Stimulated activated CD8-positive, alpha-beta memory T cell treated with anti-CD3 and anti-CD28 coated beads, Interleukin-15, amount 100 ng/mL, for 48 hours (primary cell): ENCODE measurements around the gene HOXD4.

ENCODE experiments used
- DNase-seq, 2 donors: peaks; one replicate each; pipeline ENCODE4 v3.0.0-alpha.2; 2020; ENCODE audit warnings: low read depth in 2 of 2

HOXD4 gene

DNA sequence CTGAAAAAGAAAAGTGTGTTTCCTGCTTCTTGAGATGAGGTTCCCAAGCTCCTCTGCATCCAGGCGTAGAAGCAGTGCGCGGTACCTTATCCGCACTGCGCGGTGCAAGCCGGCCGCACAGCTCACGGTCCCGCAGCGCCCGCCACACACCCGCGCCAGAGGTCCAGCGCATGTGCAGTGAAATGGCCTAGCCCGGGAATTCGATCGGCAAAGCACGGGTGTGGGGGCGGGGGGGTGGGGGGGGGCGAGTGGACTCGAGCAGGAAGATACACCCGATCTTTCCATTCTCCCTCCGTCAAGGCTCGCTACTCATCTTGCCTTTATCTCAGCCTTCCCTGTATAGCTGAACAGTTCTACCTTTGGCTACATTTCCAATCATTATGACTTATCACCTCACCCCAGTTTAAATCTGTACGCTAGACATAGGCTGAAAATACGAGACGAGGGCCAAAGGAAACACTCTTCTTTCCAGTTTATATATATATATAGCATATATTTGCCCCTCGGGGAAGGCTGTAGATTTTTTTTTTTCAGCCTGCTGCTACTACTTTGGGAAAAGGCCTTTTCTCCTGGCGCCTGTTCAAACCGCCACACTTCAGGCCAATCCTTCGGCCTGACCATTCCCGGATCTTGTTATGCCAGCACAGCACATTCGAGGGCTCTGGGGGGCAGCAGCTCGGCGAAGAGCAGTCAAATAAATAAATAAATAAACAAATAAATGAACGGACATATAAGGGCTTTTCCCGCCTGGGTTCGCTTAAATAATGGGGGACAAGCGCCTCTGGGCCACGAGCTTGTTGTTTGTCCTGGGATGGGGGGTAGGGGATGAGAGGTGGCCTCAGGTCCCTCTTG lies 11.5 kb upstream of the HOXD4 start:
- no peak for DNase-seq

DNA sequence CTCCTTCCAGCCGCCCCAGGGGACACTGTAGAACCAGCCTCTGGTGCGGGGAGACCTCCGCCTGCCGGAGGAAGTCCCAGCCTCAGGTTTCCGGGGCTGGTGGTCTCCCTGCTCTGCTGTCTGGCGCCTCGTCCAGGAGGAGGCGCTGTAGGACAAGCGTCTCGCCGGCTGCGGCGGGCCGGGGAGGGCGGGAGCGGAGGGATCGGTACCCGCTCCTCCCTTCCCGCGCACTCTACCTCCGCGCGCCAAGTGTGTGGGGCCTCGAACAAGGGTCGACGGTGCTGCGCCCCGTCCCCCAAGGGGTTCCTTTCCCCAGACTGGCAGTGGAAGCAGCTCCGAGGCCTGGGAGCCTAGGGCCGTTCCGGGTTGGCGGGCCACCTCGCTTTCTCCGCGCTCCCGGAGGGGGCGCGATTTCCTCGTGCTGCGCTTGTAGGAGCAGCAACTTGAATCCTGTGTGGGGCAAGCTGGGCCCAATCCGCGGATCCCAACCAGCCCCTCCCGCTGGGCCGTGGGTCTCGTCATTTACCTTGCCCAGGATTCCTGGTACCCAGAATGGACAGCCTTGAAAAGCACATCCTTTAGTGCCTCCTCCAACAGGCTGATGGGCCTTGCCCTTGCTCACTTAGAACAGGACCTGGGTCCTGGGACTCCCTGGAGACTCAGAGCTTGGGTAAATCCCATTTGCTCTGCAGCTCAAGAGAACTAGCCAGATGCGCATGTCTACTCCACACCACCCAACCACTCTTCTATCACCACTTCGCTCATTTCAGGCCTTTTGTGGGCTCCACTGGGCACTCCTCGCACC lies 10.6 kb upstream of the HOXD4 start:
- peak; percentile 56 for DNase-seq

DNA sequence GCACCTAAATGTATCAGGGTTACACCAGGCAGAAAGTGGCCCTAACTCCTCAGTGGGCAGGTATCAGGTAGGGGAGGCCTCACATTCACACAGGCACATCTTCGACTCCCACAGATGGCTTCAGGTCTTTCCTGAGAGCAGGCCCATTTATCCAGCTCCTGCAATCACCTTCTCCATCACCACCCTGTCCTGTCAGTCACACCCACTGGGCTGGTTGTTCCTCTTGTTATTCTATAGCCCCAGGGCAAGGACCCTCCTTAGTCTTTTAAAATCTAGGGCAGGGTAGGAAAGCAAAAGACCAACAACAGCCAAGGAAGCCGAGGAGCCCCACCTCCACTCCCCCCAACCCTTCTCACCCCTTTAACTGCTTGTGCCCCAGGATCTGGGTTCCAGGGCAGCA lies 9.1 kb upstream of the HOXD4 start:
- no peak for DNase-seq

DNA sequence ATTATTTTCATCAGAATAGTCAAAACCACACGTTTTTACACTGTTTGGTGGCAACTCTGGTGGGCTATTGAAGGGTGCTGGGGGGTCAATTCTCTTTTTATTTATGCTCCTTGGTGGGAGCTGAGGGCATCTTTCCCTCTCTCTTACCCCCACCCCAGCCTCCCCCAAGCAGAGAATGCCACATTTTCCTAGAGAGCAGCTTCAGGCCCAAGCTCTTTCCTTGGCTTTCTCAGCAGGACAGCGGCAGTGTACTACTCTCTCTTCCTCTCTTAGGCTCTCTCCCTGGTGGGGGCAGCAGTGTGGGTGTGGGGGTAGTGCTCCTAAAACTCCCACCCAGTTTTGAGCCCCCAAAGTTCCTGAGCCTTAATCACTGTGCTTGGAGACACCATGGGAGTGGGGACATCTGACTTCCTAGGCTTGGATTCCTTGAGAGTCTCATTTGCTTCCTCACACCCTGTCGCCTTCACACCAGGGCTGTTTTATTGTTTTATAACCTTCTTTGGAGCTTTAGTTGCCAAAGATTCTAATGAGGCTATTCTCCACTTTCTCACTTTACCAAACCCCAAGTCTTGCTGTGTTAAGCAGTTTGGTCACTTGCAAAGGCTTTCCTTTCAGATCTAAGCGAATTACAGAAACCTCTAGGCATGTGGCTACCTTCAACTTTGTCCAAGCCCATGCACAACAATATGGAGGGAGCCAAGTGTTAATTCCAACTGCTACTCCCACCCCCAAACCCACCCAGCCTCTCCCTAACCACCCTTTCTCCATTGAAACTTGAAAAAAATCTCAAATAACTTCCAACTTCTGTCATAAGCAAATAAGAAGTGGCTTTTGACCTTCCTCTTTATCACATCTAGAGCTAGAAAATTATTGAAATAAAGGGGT lies 6.0 kb upstream of the HOXD4 start:
- no peak for DNase-seq

DNA sequence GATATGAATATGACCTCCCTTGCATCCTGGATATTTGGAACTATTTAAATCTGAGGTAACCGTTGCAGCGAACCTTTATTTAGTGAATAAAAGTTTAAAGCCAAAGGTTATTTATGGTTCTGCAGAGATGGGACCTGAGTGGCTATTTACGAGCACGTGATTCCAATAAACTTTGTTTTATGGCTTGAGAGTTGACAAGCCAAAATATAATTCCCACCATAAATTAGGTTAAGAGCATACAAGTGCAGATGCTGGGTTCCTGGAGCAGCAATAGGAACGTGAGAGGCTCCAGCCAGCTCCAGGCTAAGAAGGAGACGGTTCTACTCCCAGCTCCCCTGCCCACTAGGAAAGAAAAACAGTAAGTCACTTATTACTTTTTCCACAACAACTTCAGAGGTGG lies 5.2 kb upstream of the HOXD4 start:
- no peak for DNase-seq

DNA sequence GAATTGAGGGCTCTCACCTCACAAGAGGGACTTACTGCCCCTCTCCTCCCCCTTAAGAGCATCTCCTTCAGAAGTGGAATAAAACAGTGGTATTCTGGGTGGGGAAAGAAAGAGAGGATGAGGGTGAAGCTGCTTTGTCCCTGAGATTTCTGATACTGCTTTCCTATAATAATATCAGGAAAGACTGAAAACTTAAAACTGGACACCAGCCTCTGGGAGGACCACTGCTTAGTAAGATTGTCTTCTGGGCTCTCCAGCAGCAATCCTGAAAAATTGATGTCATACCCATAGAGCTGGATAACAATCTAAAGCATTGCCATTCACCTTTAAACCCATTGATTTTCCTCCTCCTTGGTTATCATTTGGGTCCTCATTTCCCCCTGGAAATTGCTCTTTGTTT lies 4.7 kb upstream of the HOXD4 start:
- no peak for DNase-seq

DNA sequence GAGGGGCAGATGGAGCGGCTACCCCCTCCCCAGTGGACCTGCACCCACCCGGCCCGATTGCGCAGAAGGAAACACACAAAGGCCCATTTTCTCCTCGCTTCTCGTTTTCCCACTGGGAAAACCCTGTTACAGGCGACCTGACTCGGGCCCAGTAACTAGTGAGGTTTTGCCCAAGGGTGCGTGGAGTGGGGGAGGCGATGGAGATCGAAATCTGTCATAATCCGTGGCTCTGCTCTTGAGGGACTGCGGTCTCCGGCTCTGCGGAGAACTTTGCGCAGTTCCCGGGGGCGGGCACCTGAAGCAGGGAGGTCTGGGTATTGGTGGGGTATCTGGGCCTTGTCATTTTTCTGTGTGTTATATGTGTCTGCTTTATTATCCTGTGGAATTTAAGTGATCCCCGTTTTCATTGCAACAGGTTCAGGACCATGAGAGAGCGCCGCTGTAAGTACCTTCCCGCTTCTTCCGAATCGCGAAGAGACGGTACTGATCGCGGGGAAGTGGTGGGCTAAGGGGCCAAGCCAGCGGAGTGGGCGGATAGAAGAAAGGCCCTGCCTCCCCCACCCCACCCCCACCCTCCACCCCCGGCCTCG lies 4.0 kb upstream of the HOXD4 start:
- no peak for DNase-seq

DNA sequence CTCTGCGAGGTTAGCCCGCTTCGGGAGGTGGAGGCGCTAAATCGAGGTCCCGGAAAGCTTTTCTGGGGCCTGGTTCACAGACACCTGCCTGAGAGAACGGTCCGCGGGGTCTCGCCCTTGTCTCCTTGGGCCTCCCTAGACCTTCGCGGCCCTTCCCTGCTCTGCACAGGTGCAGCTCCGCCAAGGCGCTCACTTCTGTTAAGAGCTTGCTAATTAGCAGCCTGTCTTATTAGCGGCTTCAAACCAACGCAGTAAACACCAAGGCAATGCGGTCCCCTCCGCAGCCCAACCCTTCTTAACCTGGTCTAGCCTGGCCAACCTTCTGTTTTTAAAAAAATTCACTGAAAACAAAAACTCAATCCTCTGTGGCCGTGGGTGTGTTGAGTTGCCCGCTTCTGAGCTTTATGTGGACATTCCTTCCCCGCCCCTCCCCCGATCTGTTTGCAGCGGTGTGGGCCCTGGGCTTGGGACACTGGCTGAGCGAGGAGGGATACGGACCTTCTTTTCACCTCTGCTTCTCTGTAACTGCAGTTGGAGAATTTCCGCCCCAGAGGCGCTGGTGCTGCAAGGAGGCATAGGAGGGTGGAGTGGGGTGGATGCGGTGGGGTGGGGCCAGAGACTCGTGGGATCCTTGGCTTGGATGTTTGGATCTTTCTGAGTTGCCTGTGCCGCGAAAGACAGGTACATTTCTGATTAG lies 3.4 kb upstream of the HOXD4 start:
- DNase-seq = no peak

DNA sequence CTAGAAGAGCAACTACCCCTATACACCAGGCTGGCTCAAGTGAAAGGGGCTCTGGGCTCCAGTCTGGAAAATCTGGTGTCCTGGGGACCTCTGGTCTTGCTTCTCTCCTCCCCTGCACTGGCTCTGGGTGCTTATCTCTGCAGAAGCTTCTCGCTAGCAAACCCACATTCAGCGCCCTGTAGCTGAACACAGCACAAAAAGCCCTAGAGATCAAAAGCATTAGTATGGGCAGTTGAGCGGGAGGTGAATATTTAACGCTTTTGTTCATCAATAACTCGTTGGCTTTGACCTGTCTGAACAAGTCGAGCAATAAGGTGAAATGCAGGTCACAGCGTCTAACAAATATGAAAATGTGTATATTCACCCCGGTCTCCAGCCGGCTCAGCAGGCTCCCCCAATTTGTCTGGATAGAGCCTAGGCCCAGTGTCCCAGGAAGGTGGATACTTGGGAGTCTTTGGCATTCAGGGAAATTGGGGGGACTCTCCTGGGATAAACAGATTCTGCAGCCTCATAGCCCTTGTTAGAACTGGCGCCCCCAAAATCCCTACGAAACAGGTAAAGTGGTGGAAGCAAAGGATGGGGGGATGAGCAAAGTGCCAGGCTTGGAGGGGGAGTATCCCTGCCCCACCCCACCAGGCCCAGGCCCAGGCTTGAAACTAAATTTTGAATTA lies 2.5 kb upstream of the HOXD4 start:
- no peak for DNase-seq

DNA sequence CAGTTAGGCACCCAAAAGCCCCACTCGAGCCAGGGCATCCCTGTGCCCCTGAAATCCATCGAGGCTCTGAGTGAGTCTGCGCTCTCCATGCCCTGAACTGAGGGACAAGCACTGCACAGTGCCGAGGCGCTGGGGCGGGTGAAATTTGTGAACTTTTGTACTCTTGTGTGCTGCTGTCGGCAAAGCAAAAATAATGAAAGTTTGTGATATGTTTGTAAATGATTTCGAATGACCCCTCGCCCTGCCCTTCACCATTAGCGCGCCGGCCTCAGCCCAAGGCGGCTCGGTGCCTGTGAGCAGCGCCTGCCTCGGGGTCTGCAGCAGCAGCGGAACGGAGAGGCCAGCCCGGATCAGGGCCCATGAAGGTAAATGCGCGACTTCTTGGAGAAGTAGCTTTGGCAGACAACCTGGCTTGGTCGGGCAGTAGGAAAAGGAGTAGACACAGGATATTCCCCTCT lies 1.8 kb upstream of the HOXD4 start:
- no peak for DNase-seq

DNA sequence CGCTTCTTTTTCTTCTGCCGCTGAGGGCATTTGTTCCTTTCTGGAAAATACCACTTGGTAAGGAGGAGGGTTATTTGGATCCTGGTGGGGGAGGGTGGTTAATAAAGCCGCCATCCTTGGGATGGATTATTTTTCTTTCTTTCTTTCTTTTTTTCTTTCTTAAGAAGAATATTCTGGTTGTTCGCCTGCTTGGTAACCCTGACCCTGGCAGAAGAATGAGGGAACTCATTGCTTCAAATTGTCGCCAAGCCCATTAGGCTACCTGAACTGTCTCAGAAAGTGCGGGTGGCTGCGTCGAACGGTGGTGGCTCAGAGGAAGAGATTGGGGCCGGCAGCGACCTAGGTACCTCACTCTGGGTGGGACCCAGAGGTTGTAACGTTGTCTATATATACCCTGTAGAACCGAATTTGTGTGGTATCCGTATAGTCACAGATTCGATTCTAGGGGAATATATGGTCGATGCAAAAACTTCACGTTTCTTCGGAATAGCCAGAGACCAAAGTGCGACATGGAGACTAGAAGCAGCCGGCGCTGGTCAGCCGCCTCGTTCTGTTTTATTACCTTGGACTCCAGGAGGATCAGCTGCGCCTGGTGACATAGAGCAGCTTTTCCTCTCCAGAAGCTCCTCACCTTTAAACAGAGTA lies 1.3 kb upstream of the HOXD4 start:
- DNase-seq = no peak

DNA sequence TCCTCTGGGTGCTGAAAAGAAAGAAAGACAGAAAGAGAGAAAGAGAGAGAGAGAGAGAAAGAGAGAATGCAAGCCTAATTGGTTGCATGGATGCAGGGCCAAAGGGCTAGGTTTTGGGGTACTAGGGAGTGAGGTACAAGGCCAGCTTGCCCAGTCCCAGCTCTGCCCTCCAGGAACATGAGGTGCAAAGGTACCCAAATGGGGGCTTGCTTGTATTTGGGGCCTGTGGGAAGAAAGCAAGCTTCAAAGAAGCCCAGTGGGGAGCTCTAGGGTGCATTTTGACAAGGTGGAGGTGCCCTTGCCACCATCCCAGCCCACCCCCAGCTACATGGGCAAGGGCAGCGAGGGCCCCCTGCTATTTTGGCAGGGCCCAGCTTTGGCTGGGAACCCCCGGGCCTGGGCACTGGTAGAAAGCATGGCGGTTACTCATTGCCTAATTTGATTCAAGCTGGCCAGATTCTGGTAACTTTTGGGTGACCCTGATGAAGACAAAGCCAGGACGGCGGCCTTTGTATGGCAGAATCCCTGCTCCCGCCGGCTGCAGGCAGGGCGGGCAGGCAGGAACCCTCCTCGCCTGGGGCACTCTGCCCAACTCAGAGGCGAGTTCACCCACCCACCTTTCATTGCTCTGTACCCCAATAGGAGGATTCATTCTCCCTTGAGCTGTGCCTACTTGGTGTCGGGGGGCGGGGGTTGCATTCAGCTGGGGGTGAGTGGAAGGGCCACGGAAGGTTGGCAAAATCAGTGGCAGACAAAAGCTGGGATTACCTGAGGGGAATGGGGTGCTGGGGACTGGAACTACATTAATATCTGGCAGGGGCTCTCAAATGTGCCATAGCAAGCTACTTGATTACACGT lies 537 bp upstream of the HOXD4 start:
- no peak for DNase-seq

DNA sequence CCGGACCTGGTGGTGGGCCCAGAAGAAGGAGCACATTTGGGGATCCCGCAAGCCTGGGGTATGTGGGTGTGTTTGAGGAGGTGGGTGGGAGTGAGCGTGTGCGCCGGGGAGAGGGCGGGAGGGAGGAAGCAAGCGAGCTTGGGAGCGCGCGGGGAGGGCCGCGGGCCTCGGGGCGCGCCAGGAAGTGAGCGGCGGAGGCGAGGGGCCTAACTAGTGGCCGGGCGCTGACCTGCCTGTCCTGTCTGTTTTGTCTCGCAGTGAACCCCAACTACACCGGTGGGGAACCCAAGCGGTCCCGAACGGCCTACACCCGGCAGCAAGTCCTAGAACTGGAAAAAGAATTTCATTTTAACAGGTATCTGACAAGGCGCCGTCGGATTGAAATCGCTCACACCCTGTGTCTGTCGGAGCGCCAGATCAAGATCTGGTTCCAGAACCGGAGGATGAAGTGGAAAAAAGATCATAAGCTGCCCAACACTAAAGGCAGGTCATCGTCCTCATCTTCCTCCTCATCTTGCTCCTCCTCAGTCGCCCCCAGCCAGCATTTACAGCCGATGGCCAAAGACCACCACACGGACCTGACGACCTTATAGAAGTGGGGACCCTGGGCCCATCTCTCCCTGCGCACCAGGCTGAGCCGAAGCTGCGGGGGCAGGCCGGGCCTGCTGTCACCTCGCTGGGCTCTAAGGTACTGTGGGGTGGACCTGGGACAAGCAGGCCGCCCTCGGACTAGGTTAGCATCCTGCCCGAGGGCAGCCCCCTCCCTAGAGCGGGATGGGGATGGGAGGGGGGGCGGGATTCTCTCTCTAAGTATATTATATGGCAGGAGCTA lies 1.2 kb downstream of the HOXD4 start:
- DNase-seq = no peak

DNA sequence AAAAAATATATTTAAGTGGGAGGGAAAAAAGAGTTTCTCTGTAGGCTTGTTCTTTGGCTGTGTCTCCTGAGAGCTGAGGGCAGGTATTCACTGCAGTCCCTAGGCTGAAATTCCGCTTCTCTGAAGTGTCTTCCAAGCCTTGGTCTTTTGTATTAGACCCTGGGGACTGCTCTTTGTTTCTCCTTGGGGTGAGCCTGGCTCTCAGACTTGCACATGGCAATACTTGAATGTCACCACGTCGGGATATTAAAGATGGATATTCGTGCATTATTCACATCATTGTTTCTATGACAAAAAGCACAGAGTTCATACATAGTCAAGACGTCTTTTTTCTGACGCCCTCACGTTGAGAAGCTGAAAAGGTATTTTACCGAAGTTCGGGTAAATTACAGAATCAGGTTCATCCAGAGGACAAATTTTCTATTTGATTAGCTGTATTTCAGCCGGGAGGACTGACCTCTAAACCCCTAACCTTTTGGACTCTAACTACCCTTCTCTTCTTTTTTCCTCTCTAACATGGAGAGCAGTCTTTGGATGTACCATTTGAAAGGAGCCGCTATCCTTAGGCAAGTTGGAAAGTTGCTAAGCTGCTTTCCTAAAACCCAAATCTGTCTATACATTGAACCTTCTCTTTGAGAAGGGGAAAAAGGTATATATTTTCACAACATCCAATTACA lies 3.4 kb downstream of the HOXD4 start:
- DNase-seq = no peak

DNA sequence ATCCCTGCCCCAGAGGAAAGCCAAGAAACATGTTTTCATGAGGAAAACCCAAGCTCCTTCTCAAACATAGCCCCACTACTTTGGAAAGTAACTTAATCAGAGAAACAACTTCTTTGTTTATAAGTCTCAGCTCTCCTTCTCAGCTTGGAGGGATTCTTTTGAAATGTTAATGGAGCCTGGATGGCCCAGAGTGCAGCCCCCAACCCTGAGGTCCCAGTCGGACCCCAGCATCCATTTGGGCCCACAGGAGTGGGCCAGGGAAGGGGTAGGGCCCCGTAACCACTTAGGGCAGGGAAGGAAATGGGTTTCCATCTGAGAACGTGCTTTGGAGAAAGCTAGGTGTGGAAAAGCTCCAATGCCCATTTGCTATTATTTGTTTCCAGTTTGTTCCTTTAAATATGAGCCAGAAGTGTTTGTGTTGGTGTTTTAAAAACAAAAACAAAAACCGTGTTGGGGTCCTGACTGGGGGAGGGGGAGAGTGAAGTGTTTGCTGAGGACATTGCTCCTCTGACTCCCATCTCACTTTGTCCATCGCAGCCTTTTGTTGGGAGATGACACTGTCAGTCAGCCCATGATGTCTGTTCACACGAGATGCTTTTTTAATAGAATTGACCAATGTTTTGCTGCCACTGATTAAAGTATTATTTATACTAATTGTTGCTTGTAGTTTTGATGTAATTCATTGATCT lies 4.2 kb downstream of the HOXD4 start:
- no peak for DNase-seq

DNA sequence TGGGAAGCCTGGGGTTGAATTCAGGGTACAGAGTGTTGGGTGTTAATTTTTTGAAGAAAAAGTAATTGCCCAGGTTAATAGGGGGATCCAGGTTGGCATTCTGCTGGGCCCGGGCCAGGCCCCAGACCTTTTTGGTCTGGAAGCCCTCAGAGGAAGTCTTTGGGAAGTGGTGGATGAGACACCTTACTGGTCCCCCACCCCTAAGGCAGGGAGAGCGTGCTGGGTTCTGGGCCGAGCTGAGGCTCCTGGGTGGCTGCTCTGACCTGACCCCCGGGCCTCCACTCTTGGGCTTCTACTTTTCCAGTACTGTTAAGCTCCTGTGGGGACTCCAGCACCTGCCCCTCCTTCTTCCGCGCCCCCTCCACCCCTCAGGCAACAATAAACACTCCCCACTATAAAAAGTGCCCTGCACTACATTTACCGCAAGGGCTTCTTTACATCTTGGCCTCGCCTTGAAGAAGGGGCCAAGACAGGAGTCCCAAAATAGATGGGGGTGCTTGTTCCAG lies 5.0 kb downstream of the HOXD4 start:
- DNase-seq = no peak
